HG02885 (cell line): ENCODE results near the gene HMCN2.

Experiments
- ATAC-seq: cut with Tn5 transposase; IDR thresholded peaks from one replicate; pipeline ENCODE4 v1.9.1; 2021; ENCODE audit warnings: mild to moderate bottlenecking; ENCODE audit not compliant: unreplicated experiment, poor library complexity

The HMCN2 gene

DNA sequence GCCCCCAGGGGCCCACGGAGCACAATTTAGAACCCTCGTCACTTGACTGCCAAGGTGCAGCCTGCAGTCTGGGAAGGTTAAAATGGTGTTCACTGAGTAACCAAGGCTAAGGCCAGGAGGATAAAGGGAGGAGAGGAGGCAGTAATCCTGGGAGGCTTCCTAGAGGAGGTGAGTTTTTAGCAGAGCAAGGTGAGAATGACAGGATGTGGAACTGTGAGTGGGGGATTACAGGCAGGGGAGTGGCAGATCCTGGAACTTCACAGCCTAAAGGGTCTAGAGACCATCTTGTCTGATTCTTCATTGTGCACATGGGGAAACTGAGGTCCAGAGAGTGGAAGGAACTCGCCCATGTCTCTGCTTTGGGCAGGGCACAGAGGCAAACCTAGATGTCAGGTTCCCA, 136.7 kb downstream of the HMCN2 start:
- no peak for ATAC-seq

DNA sequence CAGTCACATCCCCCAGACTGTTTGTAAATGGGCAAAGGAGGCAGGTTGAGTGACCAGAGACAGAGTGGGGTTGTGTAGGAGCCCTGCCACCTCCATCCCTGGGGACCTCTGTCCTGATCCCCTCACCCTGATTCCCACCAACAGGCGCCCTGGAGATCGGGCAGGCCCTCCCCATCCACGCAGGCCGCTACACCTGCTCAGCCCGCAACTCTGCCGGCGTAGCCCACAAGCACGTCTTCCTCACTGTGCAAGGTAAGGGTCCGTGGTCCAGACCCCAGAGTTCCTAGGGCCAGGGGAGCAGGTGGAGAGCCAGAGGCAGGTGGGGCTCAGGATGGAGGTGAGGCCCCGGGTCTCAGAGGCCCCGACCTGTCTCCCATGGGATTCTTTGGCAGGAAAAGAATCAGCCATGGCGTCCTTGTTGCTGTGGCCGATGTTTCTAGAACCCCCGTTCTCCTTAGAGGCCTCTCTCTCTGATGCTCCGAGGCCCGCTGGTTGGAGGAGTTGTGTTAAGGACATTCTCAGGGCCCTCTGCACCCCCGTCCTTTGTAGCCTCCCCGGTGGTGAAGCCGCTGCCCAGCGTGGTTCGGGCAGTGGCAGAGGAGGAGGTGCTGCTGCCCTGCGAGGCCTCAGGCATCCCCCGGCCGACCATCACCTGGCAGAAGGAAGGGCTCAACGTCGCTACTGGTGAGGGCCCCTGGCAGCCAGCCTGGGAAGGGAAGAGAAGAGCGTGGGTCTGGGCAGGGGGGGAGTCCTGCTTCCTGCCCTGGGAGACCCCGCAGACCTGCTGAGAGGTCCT, 137.3 kb downstream of the HMCN2 start:
- ATAC-seq = no peak

GRCh38 chr9:130405657-130406257, 140.2 kb downstream of the HMCN2 start:
- no peak for ATAC-seq

GRCh38 chr9:130406278-130406895, 140.8 kb downstream of the HMCN2 start:
- ATAC-seq = no peak

- ATAC-seq = no peak
Observed at GRCh38 chr9:130407916-130408663, 142.5 kb downstream of the HMCN2 start.

DNA sequence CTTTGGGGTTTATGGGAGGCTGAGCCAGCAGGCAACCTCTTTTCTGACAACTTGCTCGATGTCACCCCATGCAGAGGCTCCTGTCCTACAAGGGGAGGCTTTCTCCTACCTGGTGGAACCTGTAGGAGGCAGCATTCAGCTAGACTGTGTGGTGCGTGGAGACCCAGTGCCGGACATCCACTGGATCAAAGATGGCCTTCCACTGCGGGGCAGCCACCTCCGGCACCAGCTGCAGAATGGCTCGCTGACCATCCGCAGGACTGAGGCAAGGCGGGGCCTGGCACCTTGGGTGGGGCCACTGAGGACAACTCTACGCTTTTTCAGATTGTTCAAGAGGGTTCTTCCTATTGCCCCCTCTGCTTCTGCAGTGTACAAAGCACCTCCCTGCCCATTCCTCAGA, 143.1 kb downstream of the HMCN2 start:
- ATAC-seq = no peak

DNA sequence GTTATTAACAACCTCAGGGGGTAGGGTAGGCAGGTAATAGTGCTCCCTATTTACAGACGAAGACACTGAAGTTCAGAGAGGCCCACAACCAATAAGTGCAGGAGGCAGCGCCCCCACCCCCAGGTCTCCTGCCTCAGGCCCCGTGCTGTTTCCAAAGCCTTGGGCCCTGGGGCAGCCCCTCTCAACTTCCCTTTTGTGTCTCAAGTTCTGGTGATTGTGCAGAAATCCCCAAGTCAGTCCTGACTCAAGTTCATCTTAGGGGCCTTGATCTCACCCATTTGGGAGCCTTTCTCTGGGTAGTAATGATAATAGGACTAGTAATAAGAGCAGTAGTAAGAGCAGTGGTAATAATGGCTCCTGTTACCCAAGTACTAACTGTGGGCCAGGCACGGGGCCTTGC, 143.7 kb downstream of the HMCN2 start:
- no peak for ATAC-seq

GRCh38 chr9:130410443-130410842, 144.9 kb downstream of the HMCN2 start:
- ATAC-seq = no peak

GRCh38 chr9:130411566-130411915, 146.0 kb downstream of the HMCN2 start:
- ATAC-seq = no peak

DNA sequence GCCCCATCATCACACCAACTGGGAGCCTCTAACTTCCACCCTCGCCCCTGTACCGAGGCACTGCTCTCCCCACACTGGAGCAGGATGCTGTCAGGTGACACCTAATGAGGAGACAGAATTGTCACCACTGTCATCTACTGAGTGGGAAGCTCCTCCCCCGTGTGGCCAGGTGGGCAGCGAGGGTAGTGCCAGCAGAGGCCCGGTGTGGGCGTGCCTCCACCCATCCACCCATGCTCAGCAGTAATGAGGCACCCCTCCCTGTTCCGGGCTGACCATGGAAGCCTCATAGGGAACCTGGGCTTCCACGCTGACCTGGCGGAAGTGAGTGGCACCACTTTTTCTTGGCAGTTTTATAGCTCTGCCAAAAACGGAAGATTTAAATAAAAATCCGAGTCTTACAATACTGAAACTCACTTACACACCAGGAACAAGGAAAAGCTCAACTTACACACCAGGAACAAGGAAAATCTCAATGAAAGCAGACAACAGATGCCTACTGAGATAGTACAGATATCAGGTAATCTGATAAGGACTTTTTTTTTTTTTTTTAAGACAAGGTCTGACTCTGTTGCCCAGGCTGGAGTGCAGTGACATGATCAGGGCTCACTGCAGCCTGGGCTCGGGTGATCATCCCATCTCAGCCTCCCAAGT, 148.6 kb downstream of the HMCN2 start:
- ATAC-seq = no peak

DNA sequence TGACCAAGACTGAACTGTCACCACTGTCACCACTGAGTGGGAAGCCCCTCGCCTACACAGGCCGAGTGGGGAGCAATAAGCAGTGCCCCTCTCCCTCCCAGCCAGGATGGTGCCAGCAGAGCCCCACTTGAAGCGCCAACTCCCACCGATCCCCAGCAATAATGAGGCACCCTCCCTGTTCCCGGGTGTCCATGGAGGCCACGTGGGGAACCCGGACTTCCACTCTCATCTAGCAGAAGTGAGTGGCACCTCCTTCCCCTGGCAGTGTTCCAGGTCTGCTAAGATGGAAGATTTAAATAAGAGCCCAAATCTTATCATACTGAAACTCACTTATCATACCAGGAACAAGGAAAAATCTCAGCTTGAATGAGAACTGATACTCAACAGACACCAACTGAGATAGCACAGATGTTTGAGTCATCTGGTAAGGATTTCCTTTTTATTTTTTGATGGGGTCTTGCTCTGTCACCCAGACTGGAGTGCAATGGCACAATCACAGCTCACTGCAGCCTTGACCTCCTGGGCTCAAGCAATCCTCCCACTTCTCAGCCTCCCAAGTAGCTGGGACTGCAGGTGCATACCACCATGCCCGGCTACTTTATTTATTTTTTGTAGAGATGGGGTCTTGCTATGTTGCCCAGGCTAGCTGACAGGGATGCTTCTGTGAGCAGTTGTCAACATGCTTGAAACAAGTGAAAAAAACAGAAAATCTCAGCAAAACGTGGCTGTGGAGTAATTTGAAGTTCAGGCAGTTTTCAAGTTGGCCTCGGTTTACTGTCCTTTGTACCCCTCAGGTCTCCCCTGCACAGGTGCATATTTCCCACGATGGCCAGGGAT, 149.6 kb downstream of the HMCN2 start:
- ATAC-seq = no peak

- no peak for ATAC-seq
Observed at GRCh38 chr9:130417602-130418001, 152.0 kb downstream of the HMCN2 start.

GRCh38 chr9:130418776-130419175, 153.2 kb downstream of the HMCN2 start:
- ATAC-seq = no peak

DNA sequence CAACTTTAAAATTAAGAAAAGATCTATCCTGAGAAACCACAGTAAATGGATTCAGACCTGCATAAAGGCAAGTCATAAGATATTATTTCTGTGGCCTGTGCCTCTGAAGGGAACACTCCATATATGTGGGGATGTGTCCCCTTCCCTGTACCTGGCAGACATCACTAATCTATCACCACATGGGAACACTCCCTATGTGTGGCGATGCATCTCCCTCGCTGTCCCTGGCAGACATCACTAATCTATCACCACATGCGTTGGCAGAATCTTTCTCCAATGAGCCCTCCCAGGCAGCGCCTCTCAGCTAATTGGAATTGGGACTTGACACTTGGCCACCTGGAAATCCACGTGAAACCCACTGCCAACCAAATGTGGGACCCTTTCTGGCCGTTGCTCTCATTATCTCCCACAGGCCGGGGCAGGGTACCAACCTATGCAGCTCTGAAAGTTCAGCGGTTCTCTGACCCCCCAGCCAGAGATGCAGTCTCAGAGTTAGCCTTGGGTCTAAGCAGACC, 154.0 kb downstream of the HMCN2 start:
- ATAC-seq = no peak

GRCh38 chr9:130421154-130421801, 155.7 kb downstream of the HMCN2 start:
- no peak for ATAC-seq

GRCh38 chr9:130421802-130422276, 156.3 kb downstream of the HMCN2 start:
- ATAC-seq = no peak

DNA sequence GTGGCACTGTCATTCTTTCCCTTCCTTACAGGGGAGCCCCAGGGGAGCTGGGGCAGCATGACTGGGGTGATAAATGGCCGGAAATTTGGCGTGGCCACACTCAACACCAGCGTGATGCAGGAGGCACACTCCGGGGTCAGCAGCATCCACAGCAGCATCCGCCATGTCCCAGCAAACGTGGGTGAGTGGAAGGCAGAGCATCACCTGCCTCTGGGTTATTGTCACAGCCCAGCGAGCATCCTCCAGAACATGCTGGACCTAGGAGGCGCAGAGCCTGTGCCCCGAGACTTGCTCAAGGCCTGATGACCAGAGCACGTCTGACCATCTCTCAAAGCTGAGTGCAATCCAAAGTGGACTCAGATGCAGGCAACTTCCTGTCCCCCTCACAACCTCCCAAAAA, 157.0 kb downstream of the HMCN2 start:
- ATAC-seq = no peak

GRCh38 chr9:130423272-130423671, 157.7 kb downstream of the HMCN2 start:
- no peak for ATAC-seq
